H9 (cell line): ENCODE measurements around the gene GLP2R. TPM values are rescaled to one million over a fixed set of nuclear protein-coding genes. Genes with fewer than 3 reads are reported as not detected.

Source experiments
- DNase-seq: peaks from one replicate; pipeline ENCODE4 v3.0.0-alpha.2; 2017
- H2AFZ ChIP-seq: one replicate; pipeline ENCODE4 v1.6.1; 2013; ENCODE audit warnings: mild to moderate bottlenecking, low read length, control low read depth, moderate library complexity
- H2AK5ac ChIP-seq: 2 replicates; pipeline ENCODE4 v1.6.1; 2013; ENCODE audit warnings: low read length, control low read depth, mixed read lengths; ENCODE audit not compliant: insufficient read length
- H2BK120ac ChIP-seq: one replicate; pipeline ENCODE4 v1.6.1; 2013; ENCODE audit warnings: low read depth, mild to moderate bottlenecking, low read length, control low read depth, inconsistent platforms; ENCODE audit not compliant: poor library complexity, severe bottlenecking
- H2BK12ac ChIP-seq: 2 replicates; pipeline ENCODE4 v1.6.1; 2013; ENCODE audit warnings: low read length, control low read depth, mixed read lengths, low read depth; ENCODE audit not compliant: insufficient read length
- H2BK15ac ChIP-seq: 2 replicates; pipeline ENCODE4 v1.6.1; 2013; ENCODE audit warnings: low read depth, low read length, control low read depth
- H2BK20ac ChIP-seq: one replicate; pipeline ENCODE4 v1.6.1; 2013; ENCODE audit warnings: low read depth, mild to moderate bottlenecking, low read length, control low read depth, inconsistent platforms; ENCODE audit not compliant: poor library complexity, severe bottlenecking
- H2BK5ac ChIP-seq: 2 replicates; pipeline ENCODE4 v1.6.1; 2013; ENCODE audit warnings: low read length, control low read depth, mixed read lengths; ENCODE audit not compliant: insufficient read length
- H3K14ac ChIP-seq: 2 replicates; pipeline ENCODE4 v1.6.1; 2013; ENCODE audit warnings: low read length, control low read depth; ENCODE audit not compliant: insufficient read depth
- H3K18ac ChIP-seq: 2 replicates; pipeline ENCODE4 v1.6.1; 2013; ENCODE audit warnings: low read depth, mild to moderate bottlenecking, mixed read lengths, low read length, control low read depth; ENCODE audit not compliant: insufficient read length
- H3K23ac ChIP-seq: 2 replicates; pipeline ENCODE4 v1.6.1; 2013; ENCODE audit warnings: low read length, control low read depth, mixed read lengths, low read depth; ENCODE audit not compliant: insufficient read length
- H3K23me2 ChIP-seq: 2 replicates; pipeline ENCODE4 v1.6.1; 2013; ENCODE audit warnings: low read depth, mild to moderate bottlenecking, mixed read lengths, low read length, control low read depth; ENCODE audit not compliant: insufficient read length, poor library complexity, severe bottlenecking
- H3K27ac ChIP-seq: 2 replicates; pipeline ENCODE4 v1.5.1; 2013; ENCODE audit warnings: low read length, control low read depth, mixed read lengths, low read depth; ENCODE audit not compliant: insufficient read length
- H3K27me3 ChIP-seq: 2 replicates; pipeline ENCODE4 v1.6.1; 2013; ENCODE audit warnings: low read length, control low read depth, inconsistent platforms; ENCODE audit not compliant: insufficient read depth
- H3K4ac ChIP-seq: 2 replicates; pipeline ENCODE4 v1.6.1; 2013; ENCODE audit warnings: low read depth, mild to moderate bottlenecking, control low read depth, inconsistent platforms, low read length, moderate library complexity
- H3K4me1 ChIP-seq: 2 replicates; pipeline ENCODE4 v1.6.1; 2013; ENCODE audit warnings: low read length, control low read depth, inconsistent platforms; ENCODE audit not compliant: insufficient read depth
- H3K4me2 ChIP-seq: 2 replicates; pipeline ENCODE4 v1.6.1; 2013; ENCODE audit warnings: low read length, control low read depth, mixed read lengths; ENCODE audit not compliant: insufficient read length, insufficient read depth
- H3K56ac ChIP-seq: 2 replicates; pipeline ENCODE4 v1.6.1; 2013; ENCODE audit warnings: low read depth, mild to moderate bottlenecking, mixed read lengths, low read length, control low read depth; ENCODE audit not compliant: insufficient read length
- H3K79me1 ChIP-seq: 2 replicates; pipeline ENCODE4 v1.6.1; 2013; ENCODE audit warnings: low read depth, mild to moderate bottlenecking, moderate library complexity, low read length, control low read depth, inconsistent platforms; ENCODE audit not compliant: insufficient read depth, poor library complexity, severe bottlenecking
- H3K79me2 ChIP-seq: 2 replicates; pipeline ENCODE4 v1.6.1; 2013; ENCODE audit warnings: low read length, control low read depth, inconsistent platforms; ENCODE audit not compliant: insufficient read depth
- H3K9ac ChIP-seq: 2 replicates; pipeline ENCODE4 v1.6.1; 2013; ENCODE audit warnings: low read length, control low read depth, mixed read lengths; ENCODE audit not compliant: insufficient read length; ENCODE audit errors: extremely low read depth
- H3K9me3 ChIP-seq: one replicate; pipeline ENCODE4 v1.6.1; 2013; ENCODE audit warnings: low read depth, low read length, inconsistent platforms; ENCODE audit not compliant: control insufficient read depth
- H3T11ph ChIP-seq: one replicate; pipeline ENCODE4 v1.6.1; 2013; ENCODE audit warnings: mild to moderate bottlenecking, low read length, control low read depth, inconsistent platforms
- H4K20me1 ChIP-seq: one replicate; pipeline ENCODE4 v1.6.1; 2013; ENCODE audit not compliant: control insufficient read depth, insufficient read length, insufficient read depth
- H4K5ac ChIP-seq: 2 replicates; pipeline ENCODE4 v1.6.1; 2013; ENCODE audit warnings: low read depth, mild to moderate bottlenecking, mixed read lengths, low read length, control low read depth; ENCODE audit not compliant: insufficient read length
- H4K8ac ChIP-seq: replicated peaks from 2 replicates; pipeline ENCODE4 v1.6.1; 2013; ENCODE audit warnings: low read length, control low read depth, mixed read lengths, low read depth; ENCODE audit not compliant: insufficient read length
- H4K91ac ChIP-seq: 2 replicates; pipeline ENCODE4 v1.6.1; 2013; ENCODE audit warnings: low read depth, mild to moderate bottlenecking, moderate library complexity, mixed read lengths, low read length, control low read depth; ENCODE audit not compliant: insufficient read length
- H3K27ac Mint-ChIP-seq, 3 experiments: 2 replicates in 2 of 3; 3 replicates in 1 of 3; pipeline ENCODE4 v1.8.0; 2020 to 2021; ENCODE audit warnings: mixed read lengths in 3 of 3, mild to moderate bottlenecking in 1 of 3, moderate library complexity in 1 of 3
- H3K27me3 Mint-ChIP-seq: 2 replicates; pipeline ENCODE4 v1.8.0; 2021; ENCODE audit warnings: low read depth, mild to moderate bottlenecking, moderate library complexity, mixed read lengths
- H3K36me3 Mint-ChIP-seq, 3 experiments: 2 replicates in 2 of 3; 3 replicates in 1 of 3; pipeline ENCODE4 v1.8.0; 2020 to 2021; ENCODE audit warnings: low read depth in 3 of 3, mixed read lengths in 3 of 3; ENCODE audit not compliant: insufficient read depth in 1 of 3
- H3K4me1 Mint-ChIP-seq, 2 experiments: 2 replicates each; pipeline ENCODE4 v1.8.0; 2020; ENCODE audit warnings: mixed read lengths in 2 of 2
- H3K4me3 Mint-ChIP-seq, 2 experiments: 2 replicates in 1 of 2; 3 replicates in 1 of 2; pipeline ENCODE4 v1.8.0; 2020 to 2021; ENCODE audit warnings: mild to moderate bottlenecking in 2 of 2, mixed read lengths in 2 of 2, moderate library complexity in 1 of 2
- H3K9me3 Mint-ChIP-seq, 2 experiments: 2 replicates in 1 of 2; 3 replicates in 1 of 2; pipeline ENCODE4 v1.8.0; 2020; ENCODE audit warnings: mild to moderate bottlenecking in 2 of 2, mixed read lengths in 2 of 2, moderate library complexity in 1 of 2
- WGBS: extraction: QIAGEN DNeasy Blood & Tissue Kit; methylation state at CpG from one replicate; pipeline ENCODE4 v1.1.7; 2013; ENCODE audit warnings: missing lambda C conversion rate, low lambda C conversion rate, mixed read lengths; ENCODE audit not compliant: insufficient read length; ENCODE audit errors: extremely low coverage; 5-methylcytosine and 5-hydroxymethylcytosine counted together
- total RNA-seq: library from RNA; stranded (reverse); gene quantifications from 2 replicates; pipeline ENCODE4 v1.2.1, GENCODE V29; 2021
- TF ChIP-seq, protein P1 (sequence below): fragments of 200-600 bp; sonication (generic); conservative IDR thresholded peaks from 3 replicates; pipeline ENCODE4 v1.8.0; 2021; ENCODE audit warnings: antibody characterized with exemption, mild to moderate bottlenecking

Gene GLP2R
- total RNA-seq, 1 experiment from 2014 or later, result not detected

DNA sequence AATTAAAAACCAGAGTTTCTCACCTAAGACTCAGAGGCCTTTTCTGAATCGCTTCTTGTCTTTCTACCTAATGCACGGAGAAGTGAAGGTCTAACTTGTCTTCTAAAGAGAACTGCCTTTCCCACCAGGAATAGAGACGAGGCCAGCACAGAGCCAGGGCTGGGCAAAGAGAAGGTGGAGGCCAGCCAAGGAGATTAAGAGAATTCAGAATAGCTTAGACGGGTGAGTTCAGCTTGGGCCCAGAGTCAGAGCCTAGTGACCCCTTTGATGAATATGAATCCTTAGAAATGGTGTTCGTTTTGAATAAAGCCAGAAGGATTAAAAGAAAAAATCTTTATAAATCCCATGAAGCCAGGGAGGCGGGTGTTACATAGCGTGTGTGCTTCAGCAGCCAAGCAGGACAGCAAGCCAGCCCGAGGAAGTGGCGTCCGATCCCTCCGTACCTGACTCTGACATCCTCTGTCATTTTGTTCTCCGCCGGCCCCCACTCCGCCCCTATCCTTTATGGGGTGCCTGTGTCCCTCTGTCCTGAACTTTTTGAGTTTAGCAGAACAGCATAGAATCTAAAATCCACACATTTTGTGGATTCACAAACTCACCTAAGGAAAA is 11.3 kb upstream of the GLP2R start:
- no peaks in the 10 kb centered on the region for H3K79me2 ChIP-seq
- no peak overlapping the region for H3K56ac ChIP-seq
- H2BK12ac ChIP-seq, result no peak overlapping the region
- no peak overlapping the region for H2BK15ac ChIP-seq
- H2BK20ac ChIP-seq, result no peak overlapping the region
- no peak overlapping the region for H2AFZ ChIP-seq
- H3K18ac ChIP-seq, result no peak overlapping the region
- Mint-ChIP-seq H3K9me3 (peaks cover 2 to 3% of the 10 kb centered on the region in 2 experiments; a peak in 3 of 5 replicates), H3K36me3 (no peaks in the 10 kb centered on the region; a peak in 1 of 7 replicates), H3K4me1 (peaks cover 4 to 6% of the 10 kb centered on the region in 2 experiments; a peak in 3 of 4 replicates), H3K4me3 (no peak overlapping the region), H3K27ac (no peak overlapping the region), H3K27me3 (peaks cover 2% of the 10 kb centered on the region; the same call in 1 of the 2 replicates)
- H3K9ac ChIP-seq, result no peak overlapping the region
- H3K4me1 ChIP-seq, result peaks cover 3% of the 10 kb centered on the region; the same call in 1 of the 2 replicates
- no peaks in the 10 kb centered on the region for H3K23me2 ChIP-seq
- no peak overlapping the region for H2BK5ac ChIP-seq
- DNase-seq, result no peak
- H2BK120ac ChIP-seq, result no peak overlapping the region
- no peaks in the 10 kb centered on the region for H4K20me1 ChIP-seq
- no peak overlapping the region for H3K23ac ChIP-seq
- no peak overlapping the region for H3K27ac ChIP-seq
- H3K4ac ChIP-seq, result no peak overlapping the region
- H3K4me2 ChIP-seq, result no peak overlapping the region
- WGBS, result no CpG with 5 or more reads among the region's 14 CpGs
- no peaks in the 10 kb centered on the region for H3K79me1 ChIP-seq
- no peak overlapping the region for H4K91ac ChIP-seq
- no peak overlapping the region for H2AK5ac ChIP-seq
- no peaks in the 10 kb centered on the region for H3K9me3 ChIP-seq
- no peaks in the 10 kb centered on the region for H3K27me3 ChIP-seq
- H3K14ac ChIP-seq, result no peak overlapping the region
- TF ChIP-seq, protein P1, sequence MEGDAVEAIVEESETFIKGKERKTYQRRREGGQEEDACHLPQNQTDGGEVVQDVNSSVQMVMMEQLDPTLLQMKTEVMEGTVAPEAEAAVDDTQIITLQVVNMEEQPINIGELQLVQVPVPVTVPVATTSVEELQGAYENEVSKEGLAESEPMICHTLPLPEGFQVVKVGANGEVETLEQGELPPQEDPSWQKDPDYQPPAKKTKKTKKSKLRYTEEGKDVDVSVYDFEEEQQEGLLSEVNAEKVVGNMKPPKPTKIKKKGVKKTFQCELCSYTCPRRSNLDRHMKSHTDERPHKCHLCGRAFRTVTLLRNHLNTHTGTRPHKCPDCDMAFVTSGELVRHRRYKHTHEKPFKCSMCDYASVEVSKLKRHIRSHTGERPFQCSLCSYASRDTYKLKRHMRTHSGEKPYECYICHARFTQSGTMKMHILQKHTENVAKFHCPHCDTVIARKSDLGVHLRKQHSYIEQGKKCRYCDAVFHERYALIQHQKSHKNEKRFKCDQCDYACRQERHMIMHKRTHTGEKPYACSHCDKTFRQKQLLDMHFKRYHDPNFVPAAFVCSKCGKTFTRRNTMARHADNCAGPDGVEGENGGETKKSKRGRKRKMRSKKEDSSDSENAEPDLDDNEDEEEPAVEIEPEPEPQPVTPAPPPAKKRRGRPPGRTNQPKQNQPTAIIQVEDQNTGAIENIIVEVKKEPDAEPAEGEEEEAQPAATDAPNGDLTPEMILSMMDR, result no peak
- H3T11ph ChIP-seq, result no peak overlapping the region
- H4K8ac ChIP-seq, result no peak overlapping the region
- no peak overlapping the region for H4K5ac ChIP-seq
